ENCODE results near the gene MYO1D.

The MYO1D gene

GRCh38 chr17:32917842-32918241 lies 40.9 kb upstream of the MYO1D start:
- peaks cover 26% of the 10 kb centered on the region for H3K4me1 ChIP-seq (ENCODE audit: low read depth, poor library complexity, severe bottlenecking)
- 0 out of 2 replicates have a peak overlapping the region, but pooled peaks have one; percentile 16 for H3K4me2 ChIP-seq

GRCh38 chr17:32917081-32917480 lies 40.2 kb upstream of the MYO1D start:
- no peak overlapping the region for H3K4me3 ChIP-seq (IDR thresholded peaks at IDR 0.05; ENCODE audit: insufficient read depth, low read depth, low read length)
- no peak overlapping the region for H3K27ac ChIP-seq
- H3K36me3 ChIP-seq (ENCODE audit: insufficient read depth) = no peaks in the 10 kb centered on the region
- H2AFZ ChIP-seq (ENCODE audit: low read depth) = no peak overlapping the region
- H3K27me3 ChIP-seq (ENCODE audit: insufficient read depth, low read depth) = no peaks in the 10 kb centered on the region
- no peak overlapping the region for H3K4me2 ChIP-seq
- peaks cover 26% of the 10 kb centered on the region for H3K4me1 ChIP-seq (ENCODE audit: low read depth, poor library complexity, severe bottlenecking)
- no peak for TF ChIP-seq CTCF (conservative IDR thresholded peaks at IDR 0.05; ENCODE audit: low read depth, low read length)
- H3K79me2 ChIP-seq (ENCODE audit: insufficient read depth, low read depth) = no peaks in the 10 kb centered on the region
- H3K9ac ChIP-seq = no peak overlapping the region
- no peaks in the 10 kb centered on the region for H4K20me1 ChIP-seq (ENCODE audit: insufficient read depth)

More at GRCh38 chr17:32917842-32918241, 40.9 kb upstream of the MYO1D start:
- Histone ChIP-seq H3K9ac (no peak overlapping the region), H4K20me1 (ENCODE audit: insufficient read depth) (no peaks in the 10 kb centered on the region), H3K79me2 (ENCODE audit: insufficient read depth, low read depth) (no peaks in the 10 kb centered on the region), H2AFZ (ENCODE audit: low read depth) (no peak overlapping the region), H3K4me3 (IDR thresholded peaks at IDR 0.05; ENCODE audit: insufficient read depth, low read depth, low read length) (no peak overlapping the region), H3K36me3 (ENCODE audit: insufficient read depth) (no peaks in the 10 kb centered on the region), H3K27ac (no peak overlapping the region), H3K27me3 (ENCODE audit: insufficient read depth, low read depth) (no peaks in the 10 kb centered on the region)
- TF ChIP-seq CTCF (conservative IDR thresholded peaks at IDR 0.05; ENCODE audit: low read depth, low read length) = no peak

GRCh38 chr17:32916134-32916533 lies 39.2 kb upstream of the MYO1D start:
- Histone ChIP-seq H3K36me3 (ENCODE audit: insufficient read depth) (no peaks in the 10 kb centered on the region), H2AFZ (ENCODE audit: low read depth) (peak overlapping the region; percentile 25; the same call in 1 of the 2 replicates)

GRCh38 chr17:32915245-32915644 lies 38.3 kb upstream of the MYO1D start:
- Histone ChIP-seq H3K9ac (no peak overlapping the region), H2AFZ (ENCODE audit: low read depth) (no peak overlapping the region)

More at GRCh38 chr17:32916134-32916533, 39.2 kb upstream of the MYO1D start:
- H3K4me3 ChIP-seq (IDR thresholded peaks at IDR 0.05; ENCODE audit: insufficient read depth, low read depth, low read length) = no peak overlapping the region
- H3K9ac ChIP-seq = no peak overlapping the region
- H3K4me2 ChIP-seq = peak overlapping the region; percentile 4; the same call in 1 of the 2 replicates
- H4K20me1 ChIP-seq (ENCODE audit: insufficient read depth) = no peaks in the 10 kb centered on the region
- no peaks in the 10 kb centered on the region for H3K27me3 ChIP-seq (ENCODE audit: insufficient read depth, low read depth)
- peaks cover 26% of the 10 kb centered on the region for H3K4me1 ChIP-seq (ENCODE audit: low read depth, poor library complexity, severe bottlenecking)
- H3K27ac ChIP-seq = no peak overlapping the region
- no peak for TF ChIP-seq CTCF (conservative IDR thresholded peaks at IDR 0.05; ENCODE audit: low read depth, low read length)
- no peaks in the 10 kb centered on the region for H3K79me2 ChIP-seq (ENCODE audit: insufficient read depth, low read depth)

More at GRCh38 chr17:32915245-32915644, 38.3 kb upstream of the MYO1D start:
- Histone ChIP-seq H4K20me1 (ENCODE audit: insufficient read depth) (no peaks in the 10 kb centered on the region), H3K27ac (no peak overlapping the region), H3K27me3 (ENCODE audit: insufficient read depth, low read depth) (no peaks in the 10 kb centered on the region), H3K4me2 (0 out of 2 replicates have a peak overlapping the region, but pooled peaks have one; percentile 22), H3K79me2 (ENCODE audit: insufficient read depth, low read depth) (no peaks in the 10 kb centered on the region), H3K4me3 (IDR thresholded peaks at IDR 0.05; ENCODE audit: insufficient read depth, low read depth, low read length) (no peak overlapping the region), H3K4me1 (ENCODE audit: low read depth, poor library complexity, severe bottlenecking) (peaks cover 29% of the 10 kb centered on the region), H3K36me3 (ENCODE audit: insufficient read depth) (no peaks in the 10 kb centered on the region)
- TF ChIP-seq CTCF (conservative IDR thresholded peaks at IDR 0.05; ENCODE audit: low read depth, low read length) = no peak
